ENCODE measurements around the gene SVOP.

DNA sequence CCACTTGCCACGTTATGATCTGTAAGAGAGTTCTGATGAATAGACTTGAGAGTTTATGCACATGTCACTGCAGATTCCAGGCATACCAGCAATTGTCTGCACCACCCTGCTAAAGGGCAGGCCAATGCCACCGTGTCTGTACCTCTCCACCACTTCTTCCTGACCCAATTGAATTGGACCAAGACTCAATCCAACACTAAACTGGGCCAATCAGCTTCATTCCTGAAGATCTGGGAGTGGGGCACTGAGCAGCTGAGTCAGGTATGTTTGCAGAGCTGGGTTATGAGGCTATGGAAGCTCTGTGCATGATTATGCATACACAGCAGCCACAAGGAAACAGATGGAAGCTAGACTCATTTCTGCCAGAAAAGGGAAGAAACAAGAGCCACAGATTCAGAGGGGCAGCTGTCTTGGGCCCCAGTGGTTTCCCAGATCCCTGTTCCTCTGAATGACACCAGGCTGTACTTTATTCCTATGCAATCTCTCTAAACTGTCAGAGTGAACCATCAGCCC is 113.0 kb downstream of the SVOP start:
- TF ChIP-seq, protein P1, sequence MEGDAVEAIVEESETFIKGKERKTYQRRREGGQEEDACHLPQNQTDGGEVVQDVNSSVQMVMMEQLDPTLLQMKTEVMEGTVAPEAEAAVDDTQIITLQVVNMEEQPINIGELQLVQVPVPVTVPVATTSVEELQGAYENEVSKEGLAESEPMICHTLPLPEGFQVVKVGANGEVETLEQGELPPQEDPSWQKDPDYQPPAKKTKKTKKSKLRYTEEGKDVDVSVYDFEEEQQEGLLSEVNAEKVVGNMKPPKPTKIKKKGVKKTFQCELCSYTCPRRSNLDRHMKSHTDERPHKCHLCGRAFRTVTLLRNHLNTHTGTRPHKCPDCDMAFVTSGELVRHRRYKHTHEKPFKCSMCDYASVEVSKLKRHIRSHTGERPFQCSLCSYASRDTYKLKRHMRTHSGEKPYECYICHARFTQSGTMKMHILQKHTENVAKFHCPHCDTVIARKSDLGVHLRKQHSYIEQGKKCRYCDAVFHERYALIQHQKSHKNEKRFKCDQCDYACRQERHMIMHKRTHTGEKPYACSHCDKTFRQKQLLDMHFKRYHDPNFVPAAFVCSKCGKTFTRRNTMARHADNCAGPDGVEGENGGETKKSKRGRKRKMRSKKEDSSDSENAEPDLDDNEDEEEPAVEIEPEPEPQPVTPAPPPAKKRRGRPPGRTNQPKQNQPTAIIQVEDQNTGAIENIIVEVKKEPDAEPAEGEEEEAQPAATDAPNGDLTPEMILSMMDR (IDR thresholded peaks at IDR 0.05) = no peak
- TF ChIP-seq POLR2A (IDR thresholded peaks at IDR 0.05) (no peak), POLR2AphosphoS5 (IDR thresholded peaks at IDR 0.05) (no peak)
